Gastroesophageal sphincter (tissue), 4 donors: ENCODE measurements around the gene MAP10. TPM values are rescaled to one million over a fixed set of nuclear protein-coding genes. Genes with fewer than 3 reads are reported as not detected.
"Not testable (repeated sequence)": the region's sequence is repeated elsewhere in the genome, so short reads cannot be mapped to it uniquely, and the experiment has no call there.

ENCODE experiments used
- ATAC-seq: fragments of 150-250 bp; one replicate; pipeline ENCODE4 v1.9.1; 2016; ENCODE audit warnings: mild to moderate bottlenecking, moderate library complexity
- H3K27ac ChIP-seq, 4 donors: fragments of 200-600 bp; sonication (generic) in 3 of 4; 1 replicate in 3 of 4; 2 replicates in 1 of 4; pipeline ENCODE4 v1.5.1; 2016 to 2019
- H3K27me3 ChIP-seq: fragments of 200-600 bp; sonication (generic); one replicate; pipeline ENCODE4 v1.5.1; 2019
- H3K36me3 ChIP-seq, 2 donors: fragments of 200-600 bp; sonication (generic); one replicate each; pipeline ENCODE4 v1.5.1; 2019; ENCODE audit warnings: control low read depth in 1 of 2
- H3K4me1 ChIP-seq, 3 donors: fragments of 200-600 bp; sonication (generic); 1 replicate in 2 of 3; 2 replicates in 1 of 3; pipeline ENCODE4 v1.5.1; 2016 to 2019; ENCODE audit warnings: control low read depth in 2 of 3
- H3K4me3 ChIP-seq, 2 donors: fragments of 200-600 bp; sonication (generic); one replicate each; pipeline ENCODE4 v1.5.1; 2019; ENCODE audit warnings: mild to moderate bottlenecking in 1 of 2, moderate library complexity in 1 of 2
- H3K9me3 ChIP-seq, 3 donors: fragments of 200-600 bp; sonication (generic); one replicate each; pipeline ENCODE4 v1.5.1; 2017 to 2019; ENCODE audit warnings: control low read depth in 2 of 3
- EP300 ChIP-seq: sonication (generic); formaldehyde crosslinking; IDR thresholded peaks from one replicate; pipeline ENCODE4 v1.6.1; 2017; ENCODE audit warnings: antibody characterized with exemption, mild to moderate bottlenecking
- POLR2A ChIP-seq, 2 donors: fragments of 450-650 bp; IDR thresholded peaks; one replicate each; pipeline ENCODE4 v1.6.1; 2017; ENCODE audit warnings: antibody characterized with exemption in 2 of 2, mild to moderate bottlenecking in 2 of 2, moderate library complexity in 1 of 2
- POLR2AphosphoS5 ChIP-seq: sonication (generic); formaldehyde crosslinking; IDR thresholded peaks from one replicate; pipeline ENCODE4 v1.6.1; 2017; ENCODE audit warnings: antibody characterized with exemption
- WGBS, 2 donors: methylation state at CpG; one replicate each; pipeline ENCODE4 v1.1.5; 2018; ENCODE audit warnings: low coverage in 1 of 2; 5-methylcytosine and 5-hydroxymethylcytosine counted together
- total RNA-seq, 4 donors: library from RNA; depleted of rRNA; stranded (reverse); fragments of >200 nt; gene quantifications; one replicate each; pipeline ENCODE4 v1.1.0, GENCODE V29; 2016
- TF ChIP-seq, protein P1 (sequence below), 4 experiments: fragments of 200-600 bp in 2 of 4; fragments of 450-650 bp in 2 of 4; sonication (generic) in 1 of 4; IDR thresholded peaks; one replicate each; pipeline ENCODE4 v1.5.1; 2017 to 2019; ENCODE audit warnings: antibody characterized with exemption in 4 of 4, mild to moderate bottlenecking in 2 of 4, moderate library complexity in 2 of 4

The MAP10 gene
- total RNA-seq, 4 donors from 2014 or later = 0.92 to 2.4 (median 1.8) TPM

DNA sequence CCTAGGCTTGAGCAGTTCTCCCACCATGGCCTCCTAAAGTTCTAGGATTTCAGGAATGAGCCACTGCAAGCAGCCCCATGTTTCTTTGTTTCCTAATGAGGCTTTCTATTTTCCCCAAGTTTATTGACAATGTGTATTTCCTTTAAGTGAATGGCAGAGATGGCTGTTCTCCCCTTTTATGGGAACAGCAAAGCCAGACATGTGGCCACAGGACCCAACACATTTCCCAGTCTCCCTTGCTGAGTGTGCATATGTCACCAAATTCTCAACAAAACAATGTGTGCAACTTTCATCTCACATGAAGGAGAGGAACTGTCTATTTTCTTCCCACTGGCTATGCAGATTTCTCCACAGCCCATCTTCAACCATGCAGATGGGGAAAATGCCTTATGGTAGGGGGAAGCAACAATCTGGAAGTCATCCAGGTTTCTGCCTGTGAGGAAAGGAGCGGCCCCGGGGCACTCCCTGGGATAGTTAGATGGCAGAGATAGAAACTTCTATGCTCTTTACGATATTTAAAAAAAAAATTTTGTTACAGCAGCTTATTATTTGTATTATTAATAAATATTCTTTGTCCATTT is 28.6 kb upstream of the MAP10 start:
- TF ChIP-seq EP300 (no peak), POLR2AphosphoS5 (no peak), POLR2A (IDR thresholded peaks at IDR 0.05) (no peak)
- TF ChIP-seq, protein P1, sequence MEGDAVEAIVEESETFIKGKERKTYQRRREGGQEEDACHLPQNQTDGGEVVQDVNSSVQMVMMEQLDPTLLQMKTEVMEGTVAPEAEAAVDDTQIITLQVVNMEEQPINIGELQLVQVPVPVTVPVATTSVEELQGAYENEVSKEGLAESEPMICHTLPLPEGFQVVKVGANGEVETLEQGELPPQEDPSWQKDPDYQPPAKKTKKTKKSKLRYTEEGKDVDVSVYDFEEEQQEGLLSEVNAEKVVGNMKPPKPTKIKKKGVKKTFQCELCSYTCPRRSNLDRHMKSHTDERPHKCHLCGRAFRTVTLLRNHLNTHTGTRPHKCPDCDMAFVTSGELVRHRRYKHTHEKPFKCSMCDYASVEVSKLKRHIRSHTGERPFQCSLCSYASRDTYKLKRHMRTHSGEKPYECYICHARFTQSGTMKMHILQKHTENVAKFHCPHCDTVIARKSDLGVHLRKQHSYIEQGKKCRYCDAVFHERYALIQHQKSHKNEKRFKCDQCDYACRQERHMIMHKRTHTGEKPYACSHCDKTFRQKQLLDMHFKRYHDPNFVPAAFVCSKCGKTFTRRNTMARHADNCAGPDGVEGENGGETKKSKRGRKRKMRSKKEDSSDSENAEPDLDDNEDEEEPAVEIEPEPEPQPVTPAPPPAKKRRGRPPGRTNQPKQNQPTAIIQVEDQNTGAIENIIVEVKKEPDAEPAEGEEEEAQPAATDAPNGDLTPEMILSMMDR (IDR thresholded peaks at IDR 0.05) = no peak
- no peak for ATAC-seq
- Histone ChIP-seq H3K9me3 (no peaks in the 10 kb centered on the region), H3K4me3 (no peak overlapping the region), H3K36me3 (no peaks in the 10 kb centered on the region), H3K27ac (no peak overlapping the region), H3K27me3 (no peaks in the 10 kb centered on the region), H3K4me1 (no peaks in the 10 kb centered on the region)
- WGBS, 2 donors = 88 to 100% methylated on average over 3 of the region's 3 CpGs

DNA sequence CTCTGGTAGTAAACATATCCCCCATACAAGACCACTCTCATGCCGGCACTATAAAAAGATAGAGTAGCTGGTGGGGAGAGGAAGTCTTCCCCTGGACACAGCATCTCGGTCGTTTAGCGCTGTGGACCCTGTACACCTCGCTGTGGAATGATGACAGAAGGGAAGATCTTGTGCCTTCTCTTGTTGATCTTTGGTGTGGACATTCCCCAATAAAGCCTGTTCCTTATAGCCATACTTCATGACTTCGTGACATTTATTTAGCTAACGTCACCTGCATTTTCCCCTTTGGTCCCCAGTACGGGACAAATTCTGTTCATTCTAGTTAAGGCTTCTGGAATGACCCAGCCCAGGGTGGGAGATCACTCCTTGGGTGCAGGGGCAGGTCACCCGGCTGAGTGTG is 24.9 kb upstream of the MAP10 start:
- no peak for TF ChIP-seq EP300
- TF ChIP-seq, protein P1 (IDR thresholded peaks at IDR 0.05) = no peak
- TF ChIP-seq POLR2AphosphoS5 = no peak
- no peak for TF ChIP-seq POLR2A (IDR thresholded peaks at IDR 0.05)
- H3K4me1 ChIP-seq = no peaks in the 10 kb centered on the region
- no peak overlapping the region for H3K4me3 ChIP-seq
- 92 to 94% methylated on average over 6 to 7 of the region's 9 CpGs for WGBS, 2 donors
- no peaks in the 10 kb centered on the region for H3K27me3 ChIP-seq
- no peak overlapping the region for H3K27ac ChIP-seq
- H3K36me3 ChIP-seq = no peaks in the 10 kb centered on the region
- no peaks in the 10 kb centered on the region for H3K9me3 ChIP-seq
- no peak for ATAC-seq

DNA sequence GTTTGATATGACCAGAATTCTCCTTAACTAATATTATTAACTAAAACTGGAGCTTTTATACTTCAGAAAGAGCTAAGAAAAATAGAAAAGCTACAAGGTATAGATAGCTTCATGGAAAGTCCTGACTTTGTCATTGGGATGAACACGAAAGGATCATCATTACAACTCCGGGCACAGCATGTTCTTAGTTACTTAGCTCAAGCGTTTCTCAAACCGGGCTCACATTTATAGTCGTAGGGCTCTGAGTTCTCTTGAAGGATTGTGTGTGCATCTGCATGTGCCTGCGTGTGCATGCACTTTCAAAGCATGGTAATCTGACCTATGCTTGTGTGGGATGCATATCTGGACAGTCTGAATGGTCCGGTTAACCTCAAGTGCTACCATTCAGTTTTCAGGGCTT is 20.4 kb upstream of the MAP10 start:
- TF ChIP-seq POLR2AphosphoS5 = no peak
- TF ChIP-seq, protein P1 (IDR thresholded peaks at IDR 0.05) = no peak
- TF ChIP-seq EP300 = no peak
- no peak for TF ChIP-seq POLR2A (IDR thresholded peaks at IDR 0.05)
- ATAC-seq = no peak
- H3K27me3 ChIP-seq = no peaks in the 10 kb centered on the region
- no peaks in the 10 kb centered on the region for H3K36me3 ChIP-seq
- no peaks in the 10 kb centered on the region for H3K9me3 ChIP-seq
- H3K4me3 ChIP-seq = no peak overlapping the region
- H3K27ac ChIP-seq = no peak overlapping the region
- WGBS, 2 donors = 92 to 95% methylated on average over 5 to 7 of the region's 7 CpGs
- H3K4me1 ChIP-seq = no peaks in the 10 kb centered on the region

DNA sequence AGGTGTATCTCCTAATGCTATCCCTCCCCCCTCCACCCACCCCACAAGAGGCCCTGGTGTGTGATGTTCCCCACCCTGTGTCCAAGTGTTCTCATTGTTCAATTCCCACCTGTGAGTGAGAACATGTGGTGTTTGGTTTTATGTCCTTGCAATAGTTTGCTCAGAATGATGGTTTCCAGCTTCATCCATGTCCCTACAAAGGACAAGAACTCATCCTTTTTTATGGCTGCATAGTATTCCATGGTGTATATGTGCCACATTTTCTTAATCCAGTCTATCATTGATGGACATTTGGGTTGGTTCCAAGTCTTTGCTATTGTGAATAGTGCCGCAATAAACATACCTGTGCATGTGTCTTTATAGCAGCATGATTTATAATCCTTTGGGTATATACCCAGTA is 19.6 kb upstream of the MAP10 start:
- not testable (repeated sequence) for H3K36me3 ChIP-seq

DNA sequence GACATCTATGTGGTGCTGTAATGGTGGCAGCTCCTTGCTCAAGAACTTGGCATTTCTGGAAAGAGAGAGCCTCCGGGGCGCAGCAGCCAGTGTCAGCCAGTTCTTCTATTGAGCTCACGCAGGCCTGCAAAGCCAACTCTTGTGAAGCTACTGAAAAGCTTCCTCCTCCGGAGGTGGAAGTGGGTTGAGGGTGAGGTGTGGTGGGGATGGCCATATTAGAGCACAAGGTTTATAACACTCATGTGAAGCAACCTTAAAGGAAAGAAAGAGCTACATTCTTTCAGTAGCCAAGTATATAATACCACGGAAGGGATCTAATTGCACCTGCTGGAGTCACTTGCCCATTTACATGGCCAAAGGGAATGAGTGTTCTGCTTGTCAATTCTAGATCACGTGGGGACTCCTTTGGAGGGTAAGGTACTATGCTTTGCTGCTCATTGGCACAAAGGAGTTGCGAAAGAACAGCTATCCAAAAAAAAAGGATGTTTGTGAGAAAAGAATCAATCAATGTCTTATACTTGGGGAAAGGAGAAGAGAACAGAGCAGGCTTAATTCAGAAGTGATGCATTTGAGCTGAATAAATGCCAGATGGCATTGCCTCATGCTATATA is 18.3 kb upstream of the MAP10 start:
- TF ChIP-seq POLR2A (IDR thresholded peaks at IDR 0.05) = no peak
- TF ChIP-seq POLR2AphosphoS5 = no peak
- TF ChIP-seq, protein P1 (IDR thresholded peaks at IDR 0.05) = no peak
- no peak for TF ChIP-seq EP300
- H3K27me3 ChIP-seq = no peaks in the 10 kb centered on the region
- no peaks in the 10 kb centered on the region for H3K4me1 ChIP-seq
- H3K36me3 ChIP-seq = no peaks in the 10 kb centered on the region
- WGBS, 2 donors = 70 to 85% methylated on average over 2 to 5 of the region's 7 CpGs
- H3K27ac ChIP-seq = no peak overlapping the region
- H3K9me3 ChIP-seq = no peaks in the 10 kb centered on the region
- no peak overlapping the region for H3K4me3 ChIP-seq
- no peak for ATAC-seq

More for the DNA sequence above, 19.6 kb upstream of the MAP10 start:
- H3K4me3 ChIP-seq, H3K27me3 ChIP-seq, H3K27ac ChIP-seq, H3K9me3 ChIP-seq, H3K4me1 ChIP-seq, ATAC-seq: not testable (repeated sequence)
- no CpG with 5 or more reads among the region's 1 CpG for WGBS, 2 donors
